Measurements from ENCODE around the gene ACP4.
"Not testable (repeated sequence)": the region's sequence is repeated elsewhere in the genome, so short reads cannot be mapped to it uniquely, and the experiment has no call there.

Gene ACP4

GRCh38 chr19:50798659-50799546 is 8.7 kb downstream of the ACP4 start:
- Mint-ChIP-seq H3K9me3 (no peaks in the 10 kb centered on the region), H3K27me3 (no peaks in the 10 kb centered on the region), H3K4me1 (ENCODE audit: low read depth) (peaks cover 34% of the 10 kb centered on the region), H3K4me3 (no peak overlapping the region), H3K36me3 (ENCODE audit: low read depth) (peaks cover 52% of the 10 kb centered on the region), H3K27ac (no peak overlapping the region)

GRCh38 chr19:50799547-50799851 is 9.3 kb downstream of the ACP4 start:
- Mint-ChIP-seq H3K4me3 (no peak overlapping the region), H3K27ac (no peak overlapping the region), H3K27me3 (no peaks in the 10 kb centered on the region), H3K9me3 (no peaks in the 10 kb centered on the region), H3K36me3 (ENCODE audit: low read depth) (peaks cover 58% of the 10 kb centered on the region), H3K4me1 (ENCODE audit: low read depth) (peaks cover 36% of the 10 kb centered on the region)

GRCh38 chr19:50801107-50801506 is 10.9 kb downstream of the ACP4 start:
- Mint-ChIP-seq H3K27ac (peak overlapping the region; percentile 81), H3K27me3 (no peaks in the 10 kb centered on the region), H3K4me3 (peak overlapping the region; percentile 98), H3K4me1 (ENCODE audit: low read depth) (peaks cover 53% of the 10 kb centered on the region), H3K9me3 (no peaks in the 10 kb centered on the region), H3K36me3 (ENCODE audit: low read depth) (peaks cover 59% of the 10 kb centered on the region)

- peak overlapping the region; percentile 98 for H3K4me3 Mint-ChIP-seq
- peak overlapping the region; percentile 100 for H3K27ac Mint-ChIP-seq
- H3K36me3 Mint-ChIP-seq (ENCODE audit: low read depth) = peaks cover 43% of the 10 kb centered on the region
Observed at GRCh38 chr19:50803633-50804419, 13.6 kb downstream of the ACP4 start.

GRCh38 chr19:50804420-50805272 is 14.4 kb downstream of the ACP4 start:
- no peaks in the 10 kb centered on the region for H3K9me3 Mint-ChIP-seq
- H3K36me3 Mint-ChIP-seq (ENCODE audit: low read depth) = peaks cover 43% of the 10 kb centered on the region
- peak overlapping the region; percentile 98 for H3K4me3 Mint-ChIP-seq
- H3K27me3 Mint-ChIP-seq = peaks cover under 1% of the 10 kb centered on the region
- peaks cover 55% of the 10 kb centered on the region for H3K4me1 Mint-ChIP-seq (ENCODE audit: low read depth)
- peak overlapping the region; percentile 100 for H3K27ac Mint-ChIP-seq

More at GRCh38 chr19:50803633-50804419, 13.6 kb downstream of the ACP4 start:
- Mint-ChIP-seq H3K27me3 (no peaks in the 10 kb centered on the region), H3K4me1 (ENCODE audit: low read depth) (peaks cover 55% of the 10 kb centered on the region), H3K9me3 (no peaks in the 10 kb centered on the region)

- peaks cover 6% of the 10 kb centered on the region for H3K27me3 Mint-ChIP-seq
- H3K4me1 Mint-ChIP-seq (ENCODE audit: low read depth) = peaks cover 22% of the 10 kb centered on the region
- H3K9me3 Mint-ChIP-seq = no peaks in the 10 kb centered on the region
- H3K36me3 Mint-ChIP-seq (ENCODE audit: low read depth) = peaks cover 8% of the 10 kb centered on the region
- H3K27ac Mint-ChIP-seq = no peak overlapping the region
- no peak overlapping the region for H3K4me3 Mint-ChIP-seq
Observed at GRCh38 chr19:50808856-50809255, 18.6 kb downstream of the ACP4 start.

- peaks cover 30% of the 10 kb centered on the region for H3K27me3 Mint-ChIP-seq
- H3K27ac Mint-ChIP-seq; H3K4me1 Mint-ChIP-seq (ENCODE audit: low read depth); H3K36me3 Mint-ChIP-seq (ENCODE audit: low read depth); H3K9me3 Mint-ChIP-seq; H3K4me3 Mint-ChIP-seq: not testable (repeated sequence)
Observed at GRCh38 chr19:50811622-50812238, 21.5 kb downstream of the ACP4 start.

GRCh38 chr19:50812474-50812873 is 22.3 kb downstream of the ACP4 start:
- no peaks in the 10 kb centered on the region for H3K36me3 Mint-ChIP-seq (ENCODE audit: low read depth)

GRCh38 chr19:50814883-50815282 is 24.7 kb downstream of the ACP4 start:
- Mint-ChIP-seq H3K4me1 (ENCODE audit: low read depth) (peaks cover 32% of the 10 kb centered on the region), H3K9me3 (no peaks in the 10 kb centered on the region), H3K27me3 (peaks cover 51% of the 10 kb centered on the region), H3K4me3 (no peak overlapping the region), H3K27ac (no peak overlapping the region), H3K36me3 (ENCODE audit: low read depth) (no peaks in the 10 kb centered on the region)

More at GRCh38 chr19:50812474-50812873, 22.3 kb downstream of the ACP4 start:
- peaks cover 14% of the 10 kb centered on the region for H3K4me1 Mint-ChIP-seq (ENCODE audit: low read depth)
- H3K4me3 Mint-ChIP-seq = no peak overlapping the region
- H3K27ac Mint-ChIP-seq = no peak overlapping the region
- H3K27me3 Mint-ChIP-seq = peaks cover 37% of the 10 kb centered on the region
- no peaks in the 10 kb centered on the region for H3K9me3 Mint-ChIP-seq

GRCh38 chr19:50815439-50815838 is 25.2 kb downstream of the ACP4 start:
- Mint-ChIP-seq H3K27me3 (peaks cover 54% of the 10 kb centered on the region), H3K4me1 (ENCODE audit: low read depth) (peaks cover 37% of the 10 kb centered on the region), H3K27ac (no peak overlapping the region), H3K4me3 (no peak overlapping the region), H3K9me3 (no peaks in the 10 kb centered on the region), H3K36me3 (ENCODE audit: low read depth) (no peaks in the 10 kb centered on the region)

GRCh38 chr19:50817941-50818858 is 28.0 kb downstream of the ACP4 start:
- H3K4me3 Mint-ChIP-seq = peak overlapping the region; percentile 63
- H3K4me1 Mint-ChIP-seq (ENCODE audit: low read depth) = peaks cover 46% of the 10 kb centered on the region
- H3K9me3 Mint-ChIP-seq = no peaks in the 10 kb centered on the region
- H3K36me3 Mint-ChIP-seq (ENCODE audit: low read depth) = no peaks in the 10 kb centered on the region
- H3K27me3 Mint-ChIP-seq = peaks cover 79% of the 10 kb centered on the region
- H3K27ac Mint-ChIP-seq = no peak overlapping the region

GRCh38 chr19:50818859-50819472 is 28.8 kb downstream of the ACP4 start:
- Mint-ChIP-seq H3K27me3 (peaks cover 80% of the 10 kb centered on the region), H3K36me3 (ENCODE audit: low read depth) (no peaks in the 10 kb centered on the region), H3K9me3 (no peaks in the 10 kb centered on the region), H3K4me1 (ENCODE audit: low read depth) (peaks cover 46% of the 10 kb centered on the region), H3K4me3 (peak overlapping the region; percentile 51), H3K27ac (no peak overlapping the region)

GRCh38 chr19:50819636-50820035 is 29.4 kb downstream of the ACP4 start:
- Mint-ChIP-seq H3K9me3 (no peaks in the 10 kb centered on the region), H3K36me3 (ENCODE audit: low read depth) (no peaks in the 10 kb centered on the region), H3K27ac (no peak overlapping the region), H3K4me1 (ENCODE audit: low read depth) (peaks cover 46% of the 10 kb centered on the region), H3K4me3 (no peak overlapping the region), H3K27me3 (peaks cover 79% of the 10 kb centered on the region)
